ENCODE results near the gene LNX1.
"Not testable (repeated sequence)": the region's sequence is repeated elsewhere in the genome, so short reads cannot be mapped to it uniquely, and the experiment has no call there.

DNA sequence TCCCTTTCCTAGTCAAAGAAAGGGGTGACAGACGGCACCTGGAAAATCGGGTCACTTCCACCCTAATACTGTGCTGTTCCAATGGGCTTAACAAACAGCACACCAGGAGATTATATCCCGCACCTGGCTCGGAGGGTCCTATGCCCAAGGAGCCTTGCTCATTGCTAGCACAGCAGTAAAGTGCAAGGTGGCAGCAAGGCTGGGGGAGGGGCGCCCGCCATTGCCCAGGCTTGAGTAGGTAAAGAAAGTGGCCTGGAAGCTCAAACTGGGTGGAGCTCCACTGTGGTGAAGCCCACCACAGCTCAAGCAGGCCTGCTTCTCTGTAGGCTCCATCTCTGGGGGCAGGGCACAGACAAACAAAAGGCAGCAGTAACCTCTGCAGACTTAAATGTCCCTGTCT lies 124.7 kb downstream of the LNX1 start:
- not testable (repeated sequence) for TF ChIP-seq POLR2A (IDR thresholded peaks at IDR 0.05)
- TF ChIP-seq, protein P1, sequence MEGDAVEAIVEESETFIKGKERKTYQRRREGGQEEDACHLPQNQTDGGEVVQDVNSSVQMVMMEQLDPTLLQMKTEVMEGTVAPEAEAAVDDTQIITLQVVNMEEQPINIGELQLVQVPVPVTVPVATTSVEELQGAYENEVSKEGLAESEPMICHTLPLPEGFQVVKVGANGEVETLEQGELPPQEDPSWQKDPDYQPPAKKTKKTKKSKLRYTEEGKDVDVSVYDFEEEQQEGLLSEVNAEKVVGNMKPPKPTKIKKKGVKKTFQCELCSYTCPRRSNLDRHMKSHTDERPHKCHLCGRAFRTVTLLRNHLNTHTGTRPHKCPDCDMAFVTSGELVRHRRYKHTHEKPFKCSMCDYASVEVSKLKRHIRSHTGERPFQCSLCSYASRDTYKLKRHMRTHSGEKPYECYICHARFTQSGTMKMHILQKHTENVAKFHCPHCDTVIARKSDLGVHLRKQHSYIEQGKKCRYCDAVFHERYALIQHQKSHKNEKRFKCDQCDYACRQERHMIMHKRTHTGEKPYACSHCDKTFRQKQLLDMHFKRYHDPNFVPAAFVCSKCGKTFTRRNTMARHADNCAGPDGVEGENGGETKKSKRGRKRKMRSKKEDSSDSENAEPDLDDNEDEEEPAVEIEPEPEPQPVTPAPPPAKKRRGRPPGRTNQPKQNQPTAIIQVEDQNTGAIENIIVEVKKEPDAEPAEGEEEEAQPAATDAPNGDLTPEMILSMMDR (IDR thresholded peaks at IDR 0.05), result not testable (repeated sequence)
